GM15510 (cell line): Measurements from ENCODE around the gene C1QTNF1.

Source experiments
- POLR2A ChIP-seq: IDR thresholded peaks from 3 replicates; pipeline ENCODE4 v1.6.1; 2011; ENCODE audit warnings: borderline replicate concordance; ENCODE audit not compliant: insufficient read length; ENCODE audit errors: extremely low read depth

The C1QTNF1 gene

DNA sequence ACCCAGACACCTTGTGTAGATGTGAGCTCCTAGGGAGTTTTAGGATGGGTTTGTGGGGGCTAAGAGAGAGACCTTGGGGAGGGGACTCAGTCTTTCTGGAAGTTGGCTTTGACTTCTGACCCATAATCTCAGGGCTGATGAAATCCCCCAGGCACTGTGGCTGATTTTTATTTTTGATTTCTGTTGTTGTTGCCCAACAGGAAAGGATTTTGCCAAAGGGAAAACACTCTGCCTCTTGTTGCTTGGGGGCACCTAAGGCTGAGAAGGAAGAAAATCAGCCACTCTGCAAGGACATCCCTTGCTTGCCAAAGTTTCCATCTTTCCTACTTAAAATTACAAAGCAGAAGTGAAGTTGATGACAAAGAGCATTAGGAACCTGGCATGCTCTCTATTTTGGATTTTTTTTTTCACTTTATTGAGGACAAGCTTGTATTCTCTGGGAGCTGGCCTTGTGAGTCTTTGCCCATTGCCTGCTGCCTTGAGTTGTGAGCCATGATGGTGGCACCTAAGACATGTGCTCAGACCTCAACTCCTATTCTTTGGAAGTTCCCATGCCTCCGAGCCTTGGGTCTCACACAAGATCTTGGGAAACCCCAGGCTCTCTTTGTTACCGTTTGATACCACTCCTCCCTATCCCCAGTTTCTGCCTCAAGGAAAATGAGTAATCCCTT is 3.2 kb upstream of the C1QTNF1 start:
- no peak for TF ChIP-seq POLR2A

DNA sequence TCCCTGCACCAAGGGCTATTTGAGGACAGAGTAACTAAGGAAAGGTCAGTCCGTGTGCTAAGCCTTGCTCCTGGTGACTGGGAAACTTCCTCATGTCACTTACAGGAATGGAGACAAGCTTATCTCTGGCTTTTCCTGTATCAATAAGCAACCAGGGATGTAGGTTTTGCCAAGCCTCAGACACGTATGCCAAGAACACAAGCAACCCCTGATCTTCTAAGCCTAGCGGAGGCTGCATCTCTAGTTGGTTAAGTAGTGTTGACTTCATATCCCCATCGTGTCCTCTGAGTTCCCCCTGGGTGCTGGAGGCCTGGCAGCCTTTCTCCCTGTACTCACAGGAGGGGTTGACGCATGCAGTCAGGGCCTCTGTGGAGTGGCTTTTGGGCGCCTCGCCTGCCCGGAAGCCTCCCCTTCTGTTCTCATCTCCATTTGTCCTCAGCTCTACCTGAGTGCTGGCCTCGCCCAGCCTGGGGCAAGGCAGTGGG is 1.4 kb upstream of the C1QTNF1 start:
- no peak for TF ChIP-seq POLR2A

DNA sequence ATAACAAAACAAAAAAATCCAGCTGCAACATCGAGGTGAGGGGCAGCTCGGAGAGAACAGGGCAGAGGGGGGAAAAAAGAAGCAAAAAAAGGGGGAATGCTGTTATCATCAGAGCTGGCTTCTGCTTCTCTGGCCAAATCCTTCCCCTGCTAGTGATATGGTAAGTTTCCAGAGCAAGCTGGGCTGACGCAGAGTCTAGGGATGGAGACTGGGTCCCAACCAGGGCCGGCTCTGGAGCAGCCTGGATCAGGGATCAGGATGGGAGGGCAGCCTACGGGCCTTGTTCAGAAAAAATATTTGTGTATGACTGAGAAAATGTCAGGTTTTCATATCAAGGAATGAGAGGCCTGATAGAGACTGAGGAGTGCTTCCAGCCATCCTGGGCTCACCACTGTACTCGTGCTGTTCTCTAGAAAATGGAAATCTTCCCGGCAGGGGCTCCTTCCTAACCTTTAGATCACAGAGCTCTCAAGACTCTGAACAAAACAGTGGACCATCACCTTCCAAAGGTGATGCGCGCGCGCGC is 726 bp upstream of the C1QTNF1 start:
- TF ChIP-seq POLR2A, result no peak

- no peak for TF ChIP-seq POLR2A
These were observed 1.1 kb downstream of the C1QTNF1 start for GRCh38 chr17:79024901-79025737.

DNA sequence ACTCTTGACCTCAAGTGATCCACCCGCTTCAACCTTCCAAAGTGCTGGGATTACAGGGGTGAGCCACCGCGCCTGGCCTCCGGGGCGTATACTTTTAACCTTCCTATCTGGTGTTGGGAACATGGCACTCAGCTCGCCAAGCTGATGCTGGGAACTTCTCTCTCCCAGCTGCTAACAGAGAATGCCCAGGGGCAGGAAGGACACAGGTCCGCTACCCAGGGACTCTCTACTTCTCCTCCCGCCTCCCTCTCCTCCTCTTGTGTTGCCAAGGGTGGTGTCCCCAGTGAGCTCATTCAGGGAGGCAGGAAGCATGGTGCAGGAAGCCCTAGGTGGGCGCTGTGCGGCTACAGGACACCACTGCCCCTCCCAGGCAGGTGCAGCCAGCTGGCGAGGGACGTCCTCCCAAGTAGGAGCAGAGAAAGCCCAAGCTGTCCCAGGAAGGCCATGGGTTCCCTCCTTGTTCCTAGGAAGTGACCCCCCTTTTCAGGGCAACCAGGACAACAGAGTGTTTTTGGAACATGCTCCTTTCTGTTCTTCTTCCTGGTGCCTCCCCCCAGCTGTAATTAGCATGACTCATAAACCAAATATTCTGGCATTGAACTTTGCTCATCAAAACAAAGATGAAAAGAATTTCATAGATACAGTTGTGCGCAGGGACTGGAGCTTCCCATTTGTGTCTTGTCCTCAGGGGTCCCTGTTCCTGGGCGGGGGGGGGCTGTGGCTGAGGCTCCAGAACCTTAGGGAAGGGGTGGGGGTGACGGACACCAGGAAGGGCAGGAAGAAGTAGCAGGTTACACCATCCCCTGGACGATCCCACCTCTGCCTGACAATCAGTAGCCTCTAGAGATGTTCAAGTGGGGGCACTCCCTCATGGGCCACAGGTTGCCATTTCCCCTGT is 2.7 kb downstream of the C1QTNF1 start:
- TF ChIP-seq POLR2A, result no peak

DNA sequence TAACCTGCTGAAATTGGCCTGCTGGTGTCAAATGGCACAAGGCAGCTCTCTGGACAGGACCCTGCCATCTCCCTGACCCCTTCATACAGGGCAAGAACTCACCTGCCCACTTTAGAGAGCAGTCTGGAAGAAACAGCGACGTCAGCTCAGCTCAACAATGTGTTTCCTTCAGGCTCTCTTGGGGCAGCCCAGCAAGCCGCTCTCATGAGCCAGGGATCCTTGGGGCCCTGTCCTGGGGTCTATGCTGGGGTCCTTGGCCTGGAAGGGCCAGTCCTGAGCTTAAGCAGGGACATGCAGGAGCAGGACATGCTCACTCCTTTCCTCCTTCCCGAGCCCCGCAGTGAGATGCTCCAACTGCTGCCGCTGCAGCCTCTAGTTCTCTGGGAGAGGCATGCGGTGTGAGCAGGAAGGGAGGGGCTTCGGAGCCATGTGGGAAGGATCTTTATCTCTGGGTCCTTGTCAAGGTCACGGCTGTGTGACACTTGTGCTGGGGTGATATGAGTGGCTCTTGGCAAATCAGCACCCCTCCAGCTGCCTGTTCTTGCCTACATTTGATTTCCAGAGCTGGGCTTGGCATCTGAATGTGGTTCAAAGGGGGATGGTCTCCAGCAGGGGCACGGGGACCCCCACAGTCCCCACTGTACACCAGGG is 3.4 kb downstream of the C1QTNF1 start:
- no peak for TF ChIP-seq POLR2A

DNA sequence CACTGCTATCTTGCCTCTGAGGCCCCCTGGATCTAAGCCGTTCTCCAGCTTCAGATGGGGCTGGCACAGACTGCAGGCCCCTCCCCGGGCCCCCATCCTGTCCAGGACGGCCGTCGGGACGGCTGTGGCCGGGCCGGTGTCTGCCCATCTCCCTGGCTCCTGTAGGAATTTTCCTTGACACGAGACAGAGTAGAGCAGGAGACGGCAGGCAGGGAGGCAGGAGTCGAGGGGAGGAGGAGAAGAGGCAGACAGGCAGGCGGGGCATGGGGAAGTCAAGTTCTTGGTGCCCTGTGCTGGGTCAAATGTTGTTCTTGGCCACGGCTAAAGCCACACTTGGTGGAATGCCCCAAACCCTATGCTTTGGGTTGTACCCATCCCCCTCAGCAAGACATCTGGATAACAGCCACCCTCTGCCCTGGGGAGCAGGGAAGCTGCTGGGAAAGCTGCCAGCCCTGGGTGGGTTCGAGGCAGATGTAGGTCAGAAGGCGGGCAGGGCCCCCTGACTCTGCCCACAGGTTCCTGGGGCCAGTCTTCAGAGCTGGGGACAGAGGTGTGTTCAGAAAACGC is 4.0 kb downstream of the C1QTNF1 start:
- no peak for TF ChIP-seq POLR2A

- no peak for TF ChIP-seq POLR2A
These were observed 4.7 kb downstream of the C1QTNF1 start for GRCh38 chr17:79028496-79029326.

DNA sequence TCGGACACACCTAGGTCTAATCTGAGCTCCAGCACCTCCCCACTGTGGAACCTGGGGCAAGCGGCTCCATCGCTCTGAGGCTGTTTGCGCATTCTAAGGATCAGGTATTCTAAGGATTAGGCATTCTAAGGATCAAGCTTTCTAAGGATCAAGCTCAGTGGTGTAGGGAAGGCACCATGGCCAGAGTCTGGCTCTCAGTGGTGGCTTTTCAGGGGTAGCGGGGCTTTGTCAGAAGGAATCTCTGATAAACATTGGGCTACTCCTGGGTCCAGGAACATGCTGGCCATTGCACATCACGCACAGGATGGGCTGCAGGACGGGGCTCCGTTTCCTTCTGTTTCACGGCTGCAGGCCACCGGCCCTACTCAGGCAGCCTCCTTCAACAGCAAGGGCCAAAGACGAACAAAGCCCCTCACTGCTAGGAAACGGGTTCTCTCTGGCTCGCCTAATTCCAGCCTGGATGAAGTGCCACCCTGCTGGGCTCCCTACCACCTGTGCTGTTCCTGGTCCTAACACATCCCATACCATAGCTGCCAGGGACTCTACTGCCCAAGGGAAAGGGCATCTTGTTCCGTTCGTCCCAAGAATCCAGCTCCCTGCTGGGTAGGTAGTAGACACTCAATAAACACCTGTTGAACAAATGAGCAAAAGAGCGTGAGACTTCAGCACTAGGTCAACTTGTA is 5.5 kb downstream of the C1QTNF1 start:
- TF ChIP-seq POLR2A, result no peak

DNA sequence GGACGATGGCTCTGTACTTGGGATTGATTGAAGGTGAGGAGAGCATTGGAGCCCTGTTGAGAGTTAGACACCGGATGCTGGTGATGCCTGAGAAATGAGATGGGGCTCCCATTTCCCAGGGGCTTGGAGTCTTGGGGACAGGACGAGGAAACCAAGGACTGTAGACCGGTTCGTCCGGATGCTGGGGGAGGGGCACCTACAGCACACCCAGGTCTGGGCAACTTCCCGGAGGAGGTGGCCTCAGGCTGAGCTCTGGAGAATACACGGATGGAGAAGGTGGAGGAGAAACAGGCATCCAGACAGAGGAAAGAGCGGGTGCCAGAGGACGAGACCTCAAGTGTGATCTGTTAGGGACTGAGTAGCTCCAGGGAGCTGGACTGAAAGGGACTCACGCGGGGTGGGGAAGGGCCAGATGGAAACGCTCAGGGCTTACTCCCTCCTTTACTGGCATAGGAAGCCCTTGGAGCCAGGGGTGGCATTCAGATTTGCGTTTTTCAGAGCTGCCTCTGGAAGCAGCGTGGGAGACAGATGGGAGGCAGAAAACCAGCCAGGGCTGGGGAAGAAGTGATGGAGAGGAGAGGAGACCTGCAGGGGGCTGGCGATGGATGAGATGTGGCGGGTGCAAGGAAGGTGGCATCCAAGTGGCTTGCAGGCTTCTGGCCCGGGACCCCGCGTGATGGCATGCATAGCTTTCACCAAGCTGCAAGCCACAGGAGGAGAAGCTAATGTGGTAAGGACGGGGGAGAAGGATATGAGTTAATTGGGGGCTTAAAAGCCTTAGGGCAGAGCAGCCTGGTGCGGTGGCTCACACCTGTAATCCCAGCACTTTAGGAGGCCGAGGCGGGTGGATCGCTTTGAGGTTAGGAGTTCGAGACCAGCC is 8.3 kb downstream of the C1QTNF1 start:
- TF ChIP-seq POLR2A, result no peak

DNA sequence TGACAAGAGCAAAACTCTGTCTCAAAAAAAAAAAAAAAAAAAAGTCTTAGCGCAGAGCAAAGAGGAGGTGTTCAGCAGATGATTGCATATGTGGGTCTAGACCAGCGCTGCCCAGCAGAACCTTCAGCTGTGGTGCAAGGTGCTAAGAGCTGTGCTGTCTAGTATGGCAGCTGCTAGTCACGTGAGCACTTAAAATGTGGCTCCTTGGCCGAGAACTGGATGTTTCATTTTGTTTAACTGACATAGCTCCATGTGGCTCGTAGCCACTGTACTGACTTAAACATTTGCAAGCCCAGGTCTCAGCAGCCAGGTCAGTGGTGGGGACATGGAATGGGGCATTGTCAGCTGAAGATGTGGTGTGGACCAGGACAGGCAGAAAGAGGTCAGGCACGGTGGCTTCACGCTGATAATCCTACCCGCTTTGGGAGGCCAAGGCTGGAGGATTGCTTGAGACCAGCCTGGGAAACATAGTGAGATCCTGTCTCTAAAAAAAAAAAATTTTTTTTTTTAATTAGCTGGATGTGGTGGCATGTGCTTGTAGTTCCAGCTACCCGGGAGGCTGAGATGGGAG is 9.2 kb downstream of the C1QTNF1 start:
- TF ChIP-seq POLR2A, result no peak
